Neural crest cell (in vitro differentiated cells): ENCODE data around the gene KRT33B. TPM values are rescaled to one million over a fixed set of nuclear protein-coding genes. Genes with fewer than 3 reads are reported as not detected.

Source experiments
- DNase-seq: peaks from one replicate; pipeline ENCODE4 v3.0.0; 2021; ENCODE audit warnings: low read depth, mixed read lengths, low spot score
- H3K27ac Mint-ChIP-seq: one replicate; pipeline ENCODE4 v1.8.0; 2021; ENCODE audit warnings: mild to moderate bottlenecking, mixed read lengths; ENCODE audit not compliant: unreplicated experiment
- H3K27me3 Mint-ChIP-seq: 2 replicates; pipeline ENCODE4 v1.8.0; 2021; ENCODE audit warnings: low read depth, mild to moderate bottlenecking, mixed read lengths
- H3K36me3 Mint-ChIP-seq: 2 replicates; pipeline ENCODE4 v1.8.0; 2021; ENCODE audit warnings: low read depth, mild to moderate bottlenecking, mixed read lengths
- H3K4me1 Mint-ChIP-seq: 2 replicates; pipeline ENCODE4 v1.8.0; 2021; ENCODE audit warnings: mixed read lengths
- H3K4me3 Mint-ChIP-seq: one replicate; pipeline ENCODE4 v1.8.0; 2021; ENCODE audit warnings: mild to moderate bottlenecking, mixed read lengths
- H3K9me3 Mint-ChIP-seq: 2 replicates; pipeline ENCODE4 v1.8.0; 2021; ENCODE audit warnings: mixed read lengths
- total RNA-seq: library from RNA; stranded (reverse); gene quantifications from 2 replicates; pipeline ENCODE4 v1.2.1, GENCODE V29; 2021
- TF ChIP-seq, protein P1 (sequence below): fragments of 200-600 bp; sonication (generic); conservative IDR thresholded peaks from 2 replicates; pipeline ENCODE4 v1.5.0; 2021; ENCODE audit warnings: antibody characterized with exemption, mild to moderate bottlenecking

The KRT33B gene
- total RNA-seq, 1 donor from 2014 or later = not detected

DNA sequence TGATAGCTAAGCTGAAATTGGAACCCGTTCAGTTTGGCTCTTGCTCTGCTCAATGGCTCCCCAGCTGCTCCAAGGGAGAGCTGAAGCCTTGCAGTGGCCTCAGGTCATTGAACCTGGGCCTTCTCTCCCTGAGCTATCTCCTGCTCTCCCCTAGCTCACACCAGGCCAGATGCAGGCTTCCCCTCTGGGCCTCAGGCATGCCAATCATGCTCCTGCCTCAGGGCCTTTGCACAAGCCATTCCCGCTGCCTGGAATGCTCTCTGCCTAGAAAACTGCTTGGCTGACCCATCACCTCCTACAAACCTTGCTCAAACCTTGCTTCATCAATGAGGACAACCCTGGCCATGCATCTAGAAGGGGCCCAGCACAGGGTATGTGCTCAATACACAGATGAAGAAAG lies 37.4 kb downstream of the KRT33B start:
- H3K27me3 Mint-ChIP-seq = no peaks in the 10 kb centered on the region
- DNase-seq = no peak
- no peaks in the 10 kb centered on the region for H3K36me3 Mint-ChIP-seq
- peak overlapping the region; percentile 67 for H3K27ac Mint-ChIP-seq
- H3K4me3 Mint-ChIP-seq = no peak overlapping the region
- TF ChIP-seq, protein P1, sequence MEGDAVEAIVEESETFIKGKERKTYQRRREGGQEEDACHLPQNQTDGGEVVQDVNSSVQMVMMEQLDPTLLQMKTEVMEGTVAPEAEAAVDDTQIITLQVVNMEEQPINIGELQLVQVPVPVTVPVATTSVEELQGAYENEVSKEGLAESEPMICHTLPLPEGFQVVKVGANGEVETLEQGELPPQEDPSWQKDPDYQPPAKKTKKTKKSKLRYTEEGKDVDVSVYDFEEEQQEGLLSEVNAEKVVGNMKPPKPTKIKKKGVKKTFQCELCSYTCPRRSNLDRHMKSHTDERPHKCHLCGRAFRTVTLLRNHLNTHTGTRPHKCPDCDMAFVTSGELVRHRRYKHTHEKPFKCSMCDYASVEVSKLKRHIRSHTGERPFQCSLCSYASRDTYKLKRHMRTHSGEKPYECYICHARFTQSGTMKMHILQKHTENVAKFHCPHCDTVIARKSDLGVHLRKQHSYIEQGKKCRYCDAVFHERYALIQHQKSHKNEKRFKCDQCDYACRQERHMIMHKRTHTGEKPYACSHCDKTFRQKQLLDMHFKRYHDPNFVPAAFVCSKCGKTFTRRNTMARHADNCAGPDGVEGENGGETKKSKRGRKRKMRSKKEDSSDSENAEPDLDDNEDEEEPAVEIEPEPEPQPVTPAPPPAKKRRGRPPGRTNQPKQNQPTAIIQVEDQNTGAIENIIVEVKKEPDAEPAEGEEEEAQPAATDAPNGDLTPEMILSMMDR = no peak
- no peaks in the 10 kb centered on the region for H3K9me3 Mint-ChIP-seq
- H3K4me1 Mint-ChIP-seq = no peaks in the 10 kb centered on the region

DNA sequence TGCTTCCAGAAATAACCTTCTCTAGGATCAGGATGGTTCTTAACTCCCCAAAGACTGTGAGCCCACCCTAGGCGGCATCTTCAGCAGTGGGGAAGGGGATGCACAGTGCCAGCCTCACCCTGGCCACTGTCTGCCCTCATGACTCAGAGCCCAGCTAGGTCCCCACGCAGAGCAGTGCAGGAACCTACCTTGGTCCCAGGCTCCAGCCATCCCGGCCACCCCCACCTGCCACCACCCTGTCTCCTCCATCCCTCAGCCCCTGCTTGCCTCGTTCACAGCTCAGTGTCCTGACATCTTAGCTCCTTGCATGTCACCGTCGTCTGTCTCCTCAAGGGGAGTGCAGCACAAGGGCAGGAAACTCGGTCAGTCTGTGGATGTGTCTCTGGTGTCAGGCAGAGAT lies 38.0 kb downstream of the KRT33B start:
- Mint-ChIP-seq H3K27me3 (no peaks in the 10 kb centered on the region), H3K9me3 (no peaks in the 10 kb centered on the region), H3K27ac (no peak overlapping the region)

DNA sequence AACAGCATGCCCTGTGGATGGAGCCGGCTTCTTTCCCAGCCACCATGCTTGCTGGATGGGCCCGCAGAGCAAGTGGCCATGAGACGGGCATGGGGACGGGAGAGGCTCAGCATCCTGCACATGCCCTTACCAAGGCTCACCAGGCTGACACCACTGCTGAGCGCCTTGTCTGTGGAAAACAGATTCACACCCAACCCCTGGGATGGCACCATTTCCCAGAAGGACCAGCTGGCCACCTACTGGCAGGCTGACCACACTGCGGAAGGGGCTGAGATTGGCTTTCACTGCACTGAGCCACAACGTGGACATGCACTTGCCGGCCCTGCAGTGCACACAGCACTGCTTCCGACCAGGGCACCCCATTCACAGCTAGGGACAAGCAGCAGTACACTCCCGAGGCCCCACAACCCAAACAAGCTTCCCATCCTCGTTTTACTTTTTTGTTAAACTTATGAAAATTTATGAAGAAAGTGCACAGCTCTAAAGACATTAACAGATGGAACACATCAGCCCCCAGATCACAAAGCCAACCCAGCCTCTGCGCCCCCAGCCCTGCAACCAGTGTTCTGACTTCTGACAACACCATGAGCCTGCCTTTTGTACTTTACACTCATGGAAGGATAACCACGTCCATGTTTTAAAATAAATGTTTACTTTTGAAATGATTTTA lies 40.2 kb downstream of the KRT33B start:
- H3K9me3 Mint-ChIP-seq = no peaks in the 10 kb centered on the region

More for the DNA sequence above, 38.0 kb downstream of the KRT33B start:
- TF ChIP-seq, protein P1 = no peak
- no peak for DNase-seq
- no peaks in the 10 kb centered on the region for H3K4me1 Mint-ChIP-seq
- no peak overlapping the region for H3K4me3 Mint-ChIP-seq
- H3K36me3 Mint-ChIP-seq = no peaks in the 10 kb centered on the region

DNA sequence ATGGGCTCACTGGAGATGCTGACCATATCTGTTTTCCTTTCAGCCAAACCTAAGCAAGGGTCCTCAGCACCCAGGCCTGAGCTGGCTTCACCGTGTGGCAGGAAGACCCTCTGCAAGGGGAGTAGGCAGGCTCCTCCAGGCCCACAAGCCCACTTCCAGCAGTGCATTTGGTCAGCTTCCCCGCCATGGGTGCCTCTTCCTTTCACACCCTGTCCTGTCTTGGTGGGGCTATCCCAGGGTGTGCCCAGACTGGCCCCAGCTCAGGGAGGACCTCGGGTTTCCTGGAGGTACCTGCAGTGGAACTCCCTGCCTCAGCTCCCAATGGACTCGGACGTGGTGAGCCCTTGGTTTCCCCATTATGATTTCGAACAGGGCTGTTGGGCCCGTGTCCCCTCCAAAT lies 41.4 kb downstream of the KRT33B start:
- H3K27ac Mint-ChIP-seq = no peak overlapping the region
- TF ChIP-seq, protein P1 = no peak
- H3K36me3 Mint-ChIP-seq = no peaks in the 10 kb centered on the region
- H3K4me1 Mint-ChIP-seq = no peaks in the 10 kb centered on the region
- no peak overlapping the region for H3K4me3 Mint-ChIP-seq
- no peaks in the 10 kb centered on the region for H3K27me3 Mint-ChIP-seq
- DNase-seq = no peak
- H3K9me3 Mint-ChIP-seq = no peaks in the 10 kb centered on the region

More for the DNA sequence above, 40.2 kb downstream of the KRT33B start:
- TF ChIP-seq, protein P1 = peak; percentile 74
- Mint-ChIP-seq H3K36me3 (no peaks in the 10 kb centered on the region), H3K27ac (no peak overlapping the region), H3K27me3 (no peaks in the 10 kb centered on the region), H3K4me1 (no peaks in the 10 kb centered on the region), H3K4me3 (no peak overlapping the region)
- peak; percentile 59 for DNase-seq

DNA sequence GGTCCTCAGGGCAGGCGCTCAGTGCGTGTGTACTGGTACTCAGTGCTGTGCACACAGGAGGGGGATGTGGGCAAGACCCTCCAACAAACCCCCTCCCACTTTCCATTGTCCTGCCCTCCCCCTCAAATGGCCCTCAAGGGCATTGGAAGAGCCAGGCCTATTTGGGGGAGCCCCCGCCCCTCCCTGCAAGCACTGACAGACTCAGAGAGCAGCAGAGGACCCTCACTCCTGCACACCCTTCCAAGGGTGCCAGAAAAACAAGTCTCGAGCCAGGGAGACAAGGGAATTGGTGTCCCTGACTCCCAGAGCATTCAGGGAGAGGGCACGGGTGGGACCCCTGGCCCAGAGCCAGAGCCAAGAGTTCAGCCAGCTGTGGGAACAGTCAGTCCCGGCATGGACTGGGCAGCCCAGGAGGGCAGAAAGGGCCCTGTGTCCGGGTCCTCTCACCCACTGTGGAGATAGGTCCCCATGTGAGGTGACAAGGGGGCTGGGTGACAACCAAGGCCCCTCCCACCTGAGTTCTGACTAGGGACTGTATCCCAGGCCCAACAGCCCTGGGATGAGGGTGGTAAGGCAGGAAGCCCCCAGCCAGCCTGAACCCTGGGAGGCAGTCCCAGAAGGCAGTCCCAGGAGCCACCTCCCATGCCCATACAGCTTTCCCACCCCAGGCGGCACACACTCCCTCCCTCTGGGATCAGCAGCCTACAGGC lies 42.0 kb downstream of the KRT33B start:
- Mint-ChIP-seq H3K27ac (peak overlapping the region; percentile 35), H3K4me1 (peaks cover 2% of the 10 kb centered on the region), H3K36me3 (no peaks in the 10 kb centered on the region), H3K9me3 (no peaks in the 10 kb centered on the region), H3K27me3 (no peaks in the 10 kb centered on the region), H3K4me3 (no peak overlapping the region)
- TF ChIP-seq, protein P1 = no peak
- DNase-seq = no peak
